ENCODE results near the gene ETV5. TPM values are rescaled to one million over a fixed set of nuclear protein-coding genes. Genes with fewer than 3 reads are reported as not detected.

ETV5 gene
- total and polyA plus RNA-seq, 2 donors from 2014 or later, result 5.1 to 34.6 TPM

GRCh38 chr3:186124592-186124991 lies 15.7 kb upstream of the ETV5 start:
- DNase-seq (peak in 2 of 5 donors; percentile 36 to 37), FAIRE-seq (no peak)
- H3K27ac ChIP-seq (ENCODE audit: low read depth in 2 of 2, low read length in 2 of 2), result no peak overlapping the region
- H3K4me1 ChIP-seq (ENCODE audit: control insufficient read depth in 2 of 3, insufficient read depth in 2 of 3, low read depth in 1 of 3, low read length in 3 of 3), result peaks cover 0 to 3% (median 0%) of the 10 kb centered on the region in 3 donors
- no peak overlapping the region for H3K9ac ChIP-seq (ENCODE audit: low read length in 3 of 3)
- no peak overlapping the region for H3K4me3 ChIP-seq (ENCODE audit: low read length in 3 of 3)
- H3K27me3 ChIP-seq (ENCODE audit: control insufficient read depth, insufficient read depth, low read length), result no peaks in the 10 kb centered on the region
- H3K9me3 ChIP-seq (ENCODE audit: control insufficient read depth in 2 of 3, insufficient read depth in 1 of 3, low read length in 3 of 3), result no peaks in the 10 kb centered on the region
- no peak for TF ChIP-seq CTCF (IDR thresholded peaks at IDR 0.05; ENCODE audit: borderline replicate concordance, extremely low read depth, insufficient read depth)
- H3K36me3 ChIP-seq (ENCODE audit: control insufficient read depth in 2 of 3, insufficient read depth in 3 of 3, low read length in 3 of 3), result no peaks in the 10 kb centered on the region
- intact Hi-C loops (cut with DNase I), result no loop called here

GRCh38 chr3:186123012-186123411 lies 14.1 kb upstream of the ETV5 start:
- DNase-seq (no peak), FAIRE-seq (no peak)
- Histone ChIP-seq H3K9ac (ENCODE audit: low read length in 3 of 3) (no peak overlapping the region), H3K36me3 (ENCODE audit: control insufficient read depth in 2 of 3, insufficient read depth in 3 of 3, low read length in 3 of 3) (no peaks in the 10 kb centered on the region), H3K4me3 (ENCODE audit: low read length in 3 of 3) (no peak overlapping the region), H3K27me3 (ENCODE audit: control insufficient read depth, insufficient read depth, low read length) (no peaks in the 10 kb centered on the region), H3K4me1 (ENCODE audit: control insufficient read depth in 2 of 3, insufficient read depth in 2 of 3, low read depth in 1 of 3, low read length in 3 of 3) (peaks cover 0 to 3% (median 0%) of the 10 kb centered on the region in 3 donors), H3K27ac (ENCODE audit: low read depth in 2 of 2, low read length in 2 of 2) (no peak overlapping the region), H3K9me3 (ENCODE audit: control insufficient read depth in 2 of 3, insufficient read depth in 1 of 3, low read length in 3 of 3) (no peaks in the 10 kb centered on the region)
- no peak for TF ChIP-seq CTCF (IDR thresholded peaks at IDR 0.05; ENCODE audit: borderline replicate concordance, extremely low read depth, insufficient read depth)
- intact Hi-C loops (cut with DNase I), result no loop called here

GRCh38 chr3:186121968-186122367 lies 13.1 kb upstream of the ETV5 start:
- FAIRE-seq (no peak), DNase-seq (peak in 3 of 5 donors; percentile 64 to 76 (median 64))
- Histone ChIP-seq H3K9ac (ENCODE audit: low read length in 3 of 3) (no peak overlapping the region), H3K9me3 (ENCODE audit: control insufficient read depth in 2 of 3, insufficient read depth in 1 of 3, low read length in 3 of 3) (no peaks in the 10 kb centered on the region), H3K27me3 (ENCODE audit: control insufficient read depth, insufficient read depth, low read length) (no peaks in the 10 kb centered on the region), H3K36me3 (ENCODE audit: control insufficient read depth in 2 of 3, insufficient read depth in 3 of 3, low read length in 3 of 3) (no peaks in the 10 kb centered on the region), H3K27ac (ENCODE audit: low read depth in 2 of 2, low read length in 2 of 2) (no peak overlapping the region), H3K4me1 (ENCODE audit: control insufficient read depth in 2 of 3, insufficient read depth in 2 of 3, low read depth in 1 of 3, low read length in 3 of 3) (peaks cover 0 to 3% (median 0%) of the 10 kb centered on the region in 3 donors), H3K4me3 (ENCODE audit: low read length in 3 of 3) (no peak overlapping the region)
- TF ChIP-seq CTCF (IDR thresholded peaks at IDR 0.05; ENCODE audit: borderline replicate concordance, extremely low read depth, insufficient read depth), result no peak
- intact Hi-C loops (cut with DNase I), result no loop called here

- no peak overlapping the region for H3K27ac ChIP-seq (ENCODE audit: low read depth in 2 of 2, low read length in 2 of 2)
- intact Hi-C loops (cut with DNase I), result no loop called here
- no peaks in the 10 kb centered on the region for H3K36me3 ChIP-seq (ENCODE audit: control insufficient read depth in 2 of 3, insufficient read depth in 3 of 3, low read length in 3 of 3)
- FAIRE-seq, result no peak
- no peaks in the 10 kb centered on the region for H3K27me3 ChIP-seq (ENCODE audit: control insufficient read depth, insufficient read depth, low read length)
- H3K9ac ChIP-seq (ENCODE audit: low read length in 3 of 3), result no peak overlapping the region
- peaks cover 0 to 3% (median 0%) of the 10 kb centered on the region in 3 donors for H3K4me1 ChIP-seq (ENCODE audit: control insufficient read depth in 2 of 3, insufficient read depth in 2 of 3, low read depth in 1 of 3, low read length in 3 of 3)
- no peak for DNase-seq
- TF ChIP-seq CTCF (IDR thresholded peaks at IDR 0.05; ENCODE audit: borderline replicate concordance, extremely low read depth, insufficient read depth), result no peak
- H3K4me3 ChIP-seq (ENCODE audit: low read length in 3 of 3), result no peak overlapping the region
- H3K9me3 ChIP-seq (ENCODE audit: control insufficient read depth in 2 of 3, insufficient read depth in 1 of 3, low read length in 3 of 3), result no peaks in the 10 kb centered on the region
Observed at GRCh38 chr3:186121278-186121677, 12.4 kb upstream of the ETV5 start.

All from kidney (tissue), 14 donors.